Heart left ventricle (tissue), 16 donors: ENCODE results near the gene SFTPD. TPM values are rescaled to one million over a fixed set of nuclear protein-coding genes. Genes with fewer than 3 reads are reported as not detected.

Experiments
- ATAC-seq, 4 donors: fragments of 200-7000 bp; cut with Tn5 transposase; one replicate each; pipeline ENCODE4 v1.9.1; 2020 to 2022; ENCODE audit warnings: moderate library complexity in 4 of 4, mild to moderate bottlenecking in 3 of 4, moderate number of reproducible peaks in 1 of 4
- DNase-seq, 5 donors: peaks; one replicate each; pipeline ENCODE4 v3.0.0-alpha.2; 2020
- H3K27ac ChIP-seq, 12 donors: fragments of 200-600 bp; sonication (generic) in 4 of 12; one replicate each; pipeline versions ENCODE4 v1.5.0 to v1.8.0; 2016 to 2022; ENCODE audit warnings: mild to moderate bottlenecking in 2 of 12
- H3K27me3 ChIP-seq, 9 donors: fragments of 200-600 bp; sonication (generic) in 2 of 9; one replicate each; pipeline versions ENCODE4 v1.5.1 to v1.8.0; 2016 to 2022; ENCODE audit warnings: mild to moderate bottlenecking in 3 of 9
- H3K36me3 ChIP-seq, 9 donors: fragments of 200-600 bp; sonication (generic) in 2 of 9; one replicate each; pipeline versions ENCODE4 v1.5.0 to v1.8.0; 2018 to 2022; ENCODE audit warnings: mild to moderate bottlenecking in 2 of 9
- H3K4me1 ChIP-seq, 12 donors: fragments of 200-600 bp; sonication (generic) in 4 of 12; one replicate each; pipeline versions ENCODE4 v1.5.0 to v1.8.0; 2016 to 2022; ENCODE audit warnings: mild to moderate bottlenecking in 3 of 12
- H3K4me3 ChIP-seq, 12 donors: fragments of 200-600 bp; sonication (generic) in 4 of 12; one replicate each; pipeline versions ENCODE4 v1.5.0 to v1.8.0; 2017 to 2022; ENCODE audit warnings: mild to moderate bottlenecking in 9 of 12, moderate library complexity in 4 of 12
- H3K9me3 ChIP-seq, 12 donors: fragments of 200-600 bp; sonication (generic) in 4 of 12; one replicate each; pipeline versions ENCODE4 v1.5.0 to v1.8.0; 2016 to 2022; ENCODE audit warnings: mild to moderate bottlenecking in 1 of 12
- CTCF ChIP-seq, 12 donors: fragments of 200-600 bp; sonication (generic) in 4 of 12; IDR thresholded peaks; one replicate each; pipeline versions ENCODE4 v1.5.0 to v1.8.0; 2018 to 2022; ENCODE audit warnings: antibody characterized with exemption in 12 of 12, mild to moderate bottlenecking in 5 of 12
- POLR2A ChIP-seq, 2 donors: fragments of 450-650 bp; IDR thresholded peaks; one replicate each; pipeline ENCODE4 v1.6.1; 2017; ENCODE audit warnings: antibody characterized with exemption in 2 of 2, mild to moderate bottlenecking in 2 of 2, moderate library complexity in 2 of 2
- WGBS, 4 donors: extraction: QIAGEN DNeasy Blood & Tissue Kit in 2 of 4; methylation state at CpG; one replicate each; pipeline versions ENCODE4 v1.1.5 to v1.1.7; 2013 to 2018; 5-methylcytosine and 5-hydroxymethylcytosine counted together
- intact Hi-C, 10 donors: fragments of 100-400 bp; cut with DNase I; formaldehyde crosslinking; loops; one replicate each; pipeline versions ENCODE4 v1.11.1 to v1.14.2; 2022
- polyA plus RNA-seq, 2 donors: library from polyadenylated mRNA; stranded (reverse); fragments of 200-250 nt; gene quantifications; one replicate each; pipeline ENCODE4 v1.2.3, GENCODE V29; 2013
- total RNA-seq, 9 donors: library from RNA; depleted of rRNA in 2 of 9; stranded (reverse); fragments of >200 nt in 2 of 9; fragmentation: NEBNext Ultra II Directional in 3 of 9; extraction: Animal tissue kit (Norgen Biotek cat#: 25700) in 3 of 9; gene quantifications; one replicate each; pipeline versions ENCODE4 v1.1.0 to v1.2.4, GENCODE V29; 2016 to 2023
- donor health status: ischemic (EF 13 %, LVEDD 7.1; RV severe dilation, severe dysfunction).
- donor health status: healthy with polysubstance abuse.
- donor health status: DM: no; HTN: yes; CAD: no.
- donor health status: DM: no; HTN: no; CAD: no.
- donor health status: ischemic (EF 25% LVEDD 6.9; RV normal size, moderate dysfunction).
- donor health status: ischemic (EF 25% LVEDD 5.7; RV mildly dilated, moderate dysfunction).
- donor health status: healthy.
- donor health status: DM: yes; HTN: yes; CAD: no.
- donor health status: ischemic (EF 35%, LVEDD 5.7; RV mildly dilated, moderate dysfunction).
- donor health status: nonischemic (EF 11% LVEDD 7.7; RV severe dilation, severe dysfunction).
- donor health status: DM: yes; HTN: yes; CAD: no.
- donor health status: PGD.
- donor health status: ischemic (EF 29% LVEDD 5.4; RV normal size, mild dysfunction).
- donor health status: nonischemic (EF 23%, LVEDD 6.1; RV moderate dilation, normal function).

The SFTPD gene
- total and polyA plus RNA-seq, 11 donors = 0.12 to 1.9 (median 1.0) TPM; not detected in 1

- peaks cover 0 to 4% (median 0%) of the 10 kb centered on the region in 9 donors for H3K36me3 ChIP-seq
- ATAC-seq (no peak), DNase-seq (no peak)
- peaks cover 0 to 4% (median 0%) of the 10 kb centered on the region in 9 donors for H3K27me3 ChIP-seq
- H3K27ac ChIP-seq = no peak overlapping the region
- H3K4me3 ChIP-seq = no peak overlapping the region
- intact Hi-C loops = loop anchor here in 3 of 10 donors (5.0 to 10.0 kb wide), 3 partner anchors 369 to 379 kb away; partner anchors contain the start of gene SFTPA2 (in 2 of the 3)
- TF ChIP-seq CTCF (IDR thresholded peaks at IDR 0.05) (no peak), POLR2A (IDR thresholded peaks at IDR 0.05) (no peak)
- WGBS, 4 donors = 79 to 89% (median 87%) methylated on average over 3 of the region's 3 CpGs
- H3K4me1 ChIP-seq = peaks cover 0 to 21% (median 2%) of the 10 kb centered on the region in 12 donors
- no peaks in the 10 kb centered on the region for H3K9me3 ChIP-seq
Observed at GRCh38 chr10:79933961-79934360, 14.9 kb downstream of the SFTPD start.

GRCh38 chr10:79932841-79933379, 16.0 kb downstream of the SFTPD start:
- intact Hi-C loops = loop anchor here in 3 of 10 donors (5.0 to 10.0 kb wide), 3 partner anchors 368 to 378 kb away; partner anchors contain the start of gene SFTPA2 (in 2 of the 3)
- no peak for TF ChIP-seq POLR2A (IDR thresholded peaks at IDR 0.05)
- TF ChIP-seq CTCF (IDR thresholded peaks at IDR 0.05) = no peak

GRCh38 chr10:79932307-79932706, 16.6 kb downstream of the SFTPD start:
- Histone ChIP-seq H3K27me3 (peaks cover 0 to 4% (median 0%) of the 10 kb centered on the region in 9 donors), H3K9me3 (no peaks in the 10 kb centered on the region), H3K4me3 (no peak overlapping the region), H3K36me3 (peaks cover 0 to 4% (median 0%) of the 10 kb centered on the region in 9 donors), H3K27ac (no peak overlapping the region), H3K4me1 (peaks cover 0 to 17% (median 5%) of the 10 kb centered on the region in 12 donors)
- intact Hi-C loops = loop anchor here in 3 of 10 donors (5.0 to 10.0 kb wide), 3 partner anchors 368 to 378 kb away; partner anchors contain the start of gene SFTPA2 (in 2 of the 3)
- ATAC-seq = no peak
- no peak for TF ChIP-seq POLR2A (IDR thresholded peaks at IDR 0.05)
- TF ChIP-seq CTCF (IDR thresholded peaks at IDR 0.05) = no peak
- DNase-seq = no peak
- WGBS, 4 donors = 89 to 97% (median 92%) methylated on average over 1 of the region's 1 CpG

More at GRCh38 chr10:79932841-79933379, 16.0 kb downstream of the SFTPD start:
- WGBS, 4 donors = 83 to 89% (median 88%) methylated on average over 4 of the region's 4 CpGs
- Histone ChIP-seq H3K36me3 (peaks cover 0 to 4% (median 0%) of the 10 kb centered on the region in 9 donors), H3K9me3 (no peaks in the 10 kb centered on the region), H3K27ac (no peak overlapping the region), H3K4me1 (peaks cover 0 to 13% (median 2%) of the 10 kb centered on the region in 12 donors), H3K27me3 (peaks cover 0 to 4% (median 0%) of the 10 kb centered on the region in 9 donors), H3K4me3 (no peak overlapping the region)
- no peak for DNase-seq
- no peak for ATAC-seq

- Histone ChIP-seq H3K27ac (no peak overlapping the region), H3K36me3 (peaks cover 0 to 4% (median 0%) of the 10 kb centered on the region in 9 donors), H3K9me3 (no peaks in the 10 kb centered on the region), H3K27me3 (peaks cover 0 to 4% (median 0%) of the 10 kb centered on the region in 9 donors), H3K4me1 (peaks cover 0 to 32% (median 8%) of the 10 kb centered on the region in 12 donors), H3K4me3 (no peak overlapping the region)
- WGBS, 4 donors = 44 to 61% (median 52%) methylated on average over 2 of the region's 2 CpGs
- intact Hi-C loops = loop anchor here in 3 of 10 donors (5.0 to 10.0 kb wide), 3 partner anchors 366 to 376 kb away; partner anchors contain the start of gene SFTPA2 (in 2 of the 3)
- no peak for ATAC-seq
- TF ChIP-seq CTCF (IDR thresholded peaks at IDR 0.05) = no peak
- no peak for TF ChIP-seq POLR2A (IDR thresholded peaks at IDR 0.05)
- DNase-seq = no peak
Observed at GRCh38 chr10:79930751-79931150, 18.2 kb downstream of the SFTPD start.
